GM21526 (cell line): Measurements from ENCODE around the gene OR2B6.
"Not testable (repeated sequence)": the region's sequence is repeated elsewhere in the genome, so short reads cannot be mapped to it uniquely, and the experiment has no call there.

Experiments used
- ATAC-seq: cut with Tn5 transposase; IDR thresholded peaks from one replicate; pipeline ENCODE4 v1.9.1; 2021; ENCODE audit warnings: moderate library complexity; ENCODE audit not compliant: unreplicated experiment, low FRiP score

Gene OR2B6

GRCh38 chr6:27956941-27957340 lies at the start of gene OR2B6:
Gene OR2B6 (plus strand): TSS chr6:27957241. CDS start chr6:27957241, 0 bp downstream.
- ATAC-seq, result no peak

- no peak for ATAC-seq
Observed at GRCh38 chr6:27908017-27908416, 49.0 kb upstream of the OR2B6 start.

GRCh38 chr6:27911956-27912446 lies 45.0 kb upstream of the OR2B6 start, which contains the start of gene OR2B2:
Gene OR2B2 (minus strand): TSS chr6:27912396. CDS start chr6:27912319, 77 bp downstream.
- no peak for ATAC-seq

DNA sequence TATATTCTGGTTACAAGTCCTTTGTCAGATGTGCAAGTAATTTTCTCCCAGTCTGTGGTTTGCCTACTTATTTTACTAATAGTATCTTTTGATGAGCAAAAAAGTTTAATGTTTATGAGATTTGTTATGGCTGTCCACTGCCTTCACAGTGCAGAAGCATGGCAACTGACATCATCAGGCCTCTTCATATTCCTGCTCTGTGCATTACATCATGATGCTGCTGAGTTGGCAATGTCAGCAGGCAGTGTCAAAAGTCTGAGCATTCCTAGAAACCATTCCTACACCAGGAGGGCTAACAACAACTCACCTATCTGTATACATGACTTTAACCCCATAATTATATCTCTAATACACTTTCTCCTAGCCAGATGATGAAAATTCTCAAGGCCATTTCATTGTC lies 34.1 kb upstream of the OR2B6 start:
- ATAC-seq, result no peak

GRCh38 chr6:27924179-27924578 lies 32.9 kb upstream of the OR2B6 start:
- no peak for ATAC-seq

DNA sequence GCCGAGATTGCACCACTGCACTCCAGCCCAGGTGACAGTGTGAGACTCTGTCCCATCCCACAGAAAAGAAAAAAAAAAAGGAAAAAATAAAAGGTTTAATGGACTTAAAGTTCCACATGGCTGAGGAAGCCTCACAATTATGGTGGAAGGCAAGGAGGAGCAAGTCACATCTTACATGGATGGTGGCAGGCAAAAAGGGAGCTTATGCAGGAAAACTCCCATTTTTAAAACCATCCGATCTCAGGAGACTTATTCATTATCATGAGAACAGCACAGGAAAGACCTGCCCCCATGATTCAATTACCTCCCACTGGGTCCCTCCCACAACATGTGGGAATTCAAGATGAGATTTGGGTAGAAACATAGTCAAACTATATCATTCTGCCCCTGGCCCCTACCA lies 29.0 kb upstream of the OR2B6 start:
- not testable (repeated sequence) for ATAC-seq

DNA sequence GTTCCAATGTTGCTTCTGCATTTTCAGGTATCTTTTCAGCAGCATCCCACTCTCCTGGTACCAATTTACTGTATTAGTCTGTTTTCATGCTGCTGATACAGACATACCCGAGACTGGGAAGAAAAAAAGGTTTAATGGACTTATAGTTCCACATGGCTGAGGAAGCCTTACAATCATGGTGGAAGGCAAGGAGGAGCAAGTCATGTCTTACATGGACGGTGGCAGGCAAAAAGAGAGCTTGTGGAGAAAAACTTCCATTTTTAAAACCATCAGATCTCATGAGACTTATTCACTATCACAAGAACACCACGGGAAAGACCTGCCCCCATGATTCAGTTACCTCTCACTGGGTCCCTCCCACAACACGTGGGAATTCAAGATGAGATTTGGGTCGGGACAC lies 27.1 kb upstream of the OR2B6 start:
- ATAC-seq, result not testable (repeated sequence)

DNA sequence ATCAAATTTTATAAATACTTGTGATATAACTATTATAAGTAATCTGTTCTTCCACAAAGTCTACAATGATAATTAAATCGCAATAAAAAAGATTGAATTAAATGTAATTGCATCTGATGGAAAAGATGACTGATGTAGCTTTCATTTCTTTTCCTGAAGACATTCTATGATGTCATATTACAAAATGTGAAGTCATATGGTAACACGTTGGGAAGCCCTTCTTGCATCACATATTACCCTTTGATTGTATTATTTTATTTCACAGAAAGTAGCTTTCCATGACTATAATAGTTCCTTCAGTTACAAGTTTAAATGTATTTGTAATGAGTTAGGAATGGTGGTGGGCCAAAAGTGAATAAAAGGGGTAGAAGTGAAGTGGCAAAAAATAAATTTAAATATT lies 25.8 kb upstream of the OR2B6 start:
- no peak for ATAC-seq

GRCh38 chr6:27940766-27941165 lies 16.3 kb upstream of the OR2B6 start:
- ATAC-seq, result no peak

DNA sequence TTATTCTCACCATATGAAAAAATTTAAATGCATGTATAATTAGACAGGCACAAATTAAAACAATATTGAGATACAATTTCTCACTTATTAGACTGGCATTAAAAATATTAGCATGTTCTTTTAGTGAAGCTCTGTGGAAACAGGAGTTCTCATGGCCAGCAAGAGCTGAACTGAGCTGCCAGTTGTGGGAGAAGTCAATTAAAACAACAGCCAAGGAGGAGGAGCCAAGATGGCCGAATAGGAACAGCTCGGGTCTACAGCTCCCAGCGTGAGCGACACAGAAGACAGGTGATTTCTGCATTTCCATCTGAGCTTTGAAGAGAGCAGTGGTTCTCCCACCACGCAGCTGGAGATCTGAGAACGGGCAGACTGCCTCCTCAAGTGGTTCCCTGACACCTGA lies 14.0 kb upstream of the OR2B6 start:
- ATAC-seq, result not testable (repeated sequence)

- no peak for ATAC-seq
Observed at GRCh38 chr6:27948237-27948636, 8.8 kb upstream of the OR2B6 start.

GRCh38 chr6:27951040-27951439 lies 6.0 kb upstream of the OR2B6 start:
- ATAC-seq, result no peak

- no peak for ATAC-seq
Observed at GRCh38 chr6:27957516-27957915, 475 bp downstream of the OR2B6 start.

DNA sequence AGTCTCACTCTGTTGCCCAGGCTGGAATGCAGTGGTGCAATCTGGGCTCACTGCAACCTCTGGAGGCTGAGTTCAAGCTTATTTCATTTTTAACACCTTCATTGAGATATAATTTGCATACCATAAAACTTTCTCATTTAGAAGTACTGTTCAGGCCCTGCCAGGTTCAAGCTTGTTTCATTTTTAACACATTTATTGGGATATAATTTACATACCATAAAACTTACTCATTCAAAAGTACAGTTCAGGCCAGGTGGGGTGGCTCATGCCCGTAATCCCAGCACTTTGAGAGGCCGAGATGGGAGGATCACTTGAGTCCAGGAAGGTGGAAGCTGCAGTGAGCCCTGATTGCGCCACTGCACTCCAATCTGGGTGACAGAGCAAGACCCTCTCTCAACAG lies 5.5 kb downstream of the OR2B6 start:
- ATAC-seq, result no peak

GRCh38 chr6:27966044-27966443 lies 9.0 kb downstream of the OR2B6 start:
- ATAC-seq, result no peak

DNA sequence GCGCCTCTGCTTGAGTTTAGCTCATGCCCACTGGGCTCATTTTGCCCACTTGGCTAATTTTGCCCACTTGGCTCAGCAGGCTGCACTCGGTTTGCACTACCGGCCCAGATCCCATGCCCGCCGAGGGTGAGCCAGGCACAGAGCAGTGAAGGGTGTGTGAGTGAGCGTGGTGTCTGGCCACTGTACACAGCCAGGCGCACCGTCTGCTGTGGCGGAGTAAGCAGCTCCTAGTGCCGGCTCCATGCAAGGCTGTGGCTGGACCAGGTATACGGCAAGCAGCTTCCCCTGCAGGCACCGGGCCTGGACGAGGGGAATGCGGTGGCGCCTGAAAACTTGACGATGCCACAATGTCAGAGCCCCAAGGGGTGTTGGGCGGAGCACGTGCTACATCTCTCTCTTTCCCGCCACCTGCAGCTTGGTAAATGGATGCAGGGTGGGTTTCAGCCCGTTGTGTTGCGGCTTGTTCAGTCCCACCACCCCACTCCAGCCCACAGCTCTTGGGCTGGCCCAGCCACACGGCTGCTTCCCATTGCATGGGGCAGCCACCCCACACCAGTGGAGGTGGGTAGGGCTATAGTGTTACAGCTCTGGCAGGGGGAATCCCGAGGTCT lies 9.9 kb downstream of the OR2B6 start:
- no peak for ATAC-seq

- no peak for ATAC-seq
Observed at GRCh38 chr6:27970444-27970843, 13.4 kb downstream of the OR2B6 start.

- ATAC-seq, result no peak
Observed at GRCh38 chr6:27972750-27973149, 15.7 kb downstream of the OR2B6 start.

DNA sequence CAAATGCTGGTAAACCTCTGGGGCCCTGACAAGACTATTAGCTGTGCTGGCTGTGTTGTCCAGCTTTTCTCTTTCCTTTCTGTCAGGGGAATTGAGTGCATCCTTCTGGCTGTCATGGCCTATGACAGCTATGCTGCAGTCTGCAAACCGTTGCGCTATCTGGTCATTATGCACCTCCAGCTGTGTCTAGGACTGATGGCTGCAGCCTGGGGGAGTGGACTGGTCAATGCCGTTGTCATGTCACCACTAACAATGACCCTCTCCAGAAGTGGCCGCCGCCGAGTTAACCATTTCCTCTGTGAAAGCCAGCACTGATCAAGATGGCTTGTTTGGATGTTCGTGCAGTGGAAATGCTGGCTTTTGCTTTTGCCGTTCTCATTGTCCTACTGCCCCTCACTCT lies 20.3 kb downstream of the OR2B6 start:
- no peak for ATAC-seq

GRCh38 chr6:27978705-27979104 lies 21.7 kb downstream of the OR2B6 start:
- no peak for ATAC-seq

DNA sequence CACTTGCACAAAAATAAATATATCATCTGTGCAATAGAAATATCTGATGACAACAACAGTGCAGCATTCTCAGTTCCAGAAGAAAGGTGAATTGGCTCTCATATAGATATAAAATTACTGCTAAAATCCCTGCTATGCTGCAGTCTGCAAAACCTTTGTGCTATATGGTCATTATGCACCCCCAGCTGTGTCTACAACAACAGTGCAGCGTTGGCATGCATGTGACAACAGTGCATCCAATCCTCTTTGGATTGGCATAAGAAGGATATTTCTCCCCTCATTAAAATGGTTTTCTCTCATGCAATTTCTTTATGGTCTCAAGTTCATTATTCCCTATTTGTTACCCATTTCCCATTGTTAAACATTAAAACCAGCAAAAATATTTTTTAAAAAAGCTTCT lies 23.1 kb downstream of the OR2B6 start:
- no peak for ATAC-seq

GRCh38 chr6:27986928-27987725 lies 30.1 kb downstream of the OR2B6 start:
- ATAC-seq, result no peak
